ENCODE results near the gene TCF4.
A peak's percentile ranks its signal among the peaks of the same experiment; 100 is the strongest.

TCF4 gene

GRCh38 chr18:55588111-55588869 is at the start of gene TCF4 (continued):
- TF ChIP-seq ELK4 (IDR thresholded peaks at IDR 0.05; ENCODE audit: borderline replicate concordance, low read depth, low read length) (no peak), ZNF19 (tag by site-specific recombination; IDR thresholded peaks at IDR 0.05; ENCODE audit: low read depth) (no peak), ZNF366 (tag by site-specific recombination; conservative IDR thresholded peaks at IDR 0.05) (peak; percentile 77), YY2 (tag by site-specific recombination; IDR thresholded peaks at IDR 0.05) (no peak), ZBTB20 (tag by site-specific recombination; IDR thresholded peaks at IDR 0.05) (peak; percentile 97), ZNF157 (tag by site-specific recombination; IDR thresholded peaks at IDR 0.05) (no peak), YY1 (tag by site-specific recombination; IDR thresholded peaks at IDR 0.05) (no peak), ZFP3 (tag by site-specific recombination; IDR thresholded peaks at IDR 0.05; ENCODE audit: low read depth) (no peak), ZNF692 (tag by site-specific recombination; IDR thresholded peaks at IDR 0.05) (0 out of 2 replicates have a peak, but pooled peaks have one; percentile 47), ZNF221 (tag by site-specific recombination; IDR thresholded peaks at IDR 0.05; ENCODE audit: borderline replicate concordance) (no peak), ZNF423 (tag by site-specific recombination; IDR thresholded peaks at IDR 0.05) (no peak), ZNF830 (tag by site-specific recombination; IDR thresholded peaks at IDR 0.05; ENCODE audit: low read depth) (no peak), ZNF580 (tag by site-specific recombination; IDR thresholded peaks at IDR 0.05) (0 out of 2 replicates have a peak, but pooled peaks have one; percentile 9), ZBTB1 (tag by site-specific recombination; IDR thresholded peaks at IDR 0.05) (no peak), ZNF18 (tag by site-specific recombination; IDR thresholded peaks at IDR 0.05) (no peak), GLI2 (tag by site-specific recombination; IDR thresholded peaks at IDR 0.05; ENCODE audit: borderline replicate concordance, low read depth) (no peak), ZNF670 (tag by site-specific recombination; IDR thresholded peaks at IDR 0.05; ENCODE audit: low read depth) (no peak)
- TF ChIP-seq, protein P1, sequence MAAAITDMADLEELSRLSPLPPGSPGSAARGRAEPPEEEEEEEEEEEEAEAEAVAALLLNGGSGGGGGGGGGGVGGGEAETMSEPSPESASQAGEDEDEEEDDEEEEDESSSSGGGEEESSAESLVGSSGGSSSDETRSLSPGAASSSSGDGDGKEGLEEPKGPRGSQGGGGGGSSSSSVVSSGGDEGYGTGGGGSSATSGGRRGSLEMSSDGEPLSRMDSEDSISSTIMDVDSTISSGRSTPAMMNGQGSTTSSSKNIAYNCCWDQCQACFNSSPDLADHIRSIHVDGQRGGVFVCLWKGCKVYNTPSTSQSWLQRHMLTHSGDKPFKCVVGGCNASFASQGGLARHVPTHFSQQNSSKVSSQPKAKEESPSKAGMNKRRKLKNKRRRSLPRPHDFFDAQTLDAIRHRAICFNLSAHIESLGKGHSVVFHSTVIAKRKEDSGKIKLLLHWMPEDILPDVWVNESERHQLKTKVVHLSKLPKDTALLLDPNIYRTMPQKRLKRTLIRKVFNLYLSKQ (tag by site-specific recombination; IDR thresholded peaks at IDR 0.05; ENCODE audit: borderline replicate concordance) = no peak
- TF ChIP-seq, protein P2, sequence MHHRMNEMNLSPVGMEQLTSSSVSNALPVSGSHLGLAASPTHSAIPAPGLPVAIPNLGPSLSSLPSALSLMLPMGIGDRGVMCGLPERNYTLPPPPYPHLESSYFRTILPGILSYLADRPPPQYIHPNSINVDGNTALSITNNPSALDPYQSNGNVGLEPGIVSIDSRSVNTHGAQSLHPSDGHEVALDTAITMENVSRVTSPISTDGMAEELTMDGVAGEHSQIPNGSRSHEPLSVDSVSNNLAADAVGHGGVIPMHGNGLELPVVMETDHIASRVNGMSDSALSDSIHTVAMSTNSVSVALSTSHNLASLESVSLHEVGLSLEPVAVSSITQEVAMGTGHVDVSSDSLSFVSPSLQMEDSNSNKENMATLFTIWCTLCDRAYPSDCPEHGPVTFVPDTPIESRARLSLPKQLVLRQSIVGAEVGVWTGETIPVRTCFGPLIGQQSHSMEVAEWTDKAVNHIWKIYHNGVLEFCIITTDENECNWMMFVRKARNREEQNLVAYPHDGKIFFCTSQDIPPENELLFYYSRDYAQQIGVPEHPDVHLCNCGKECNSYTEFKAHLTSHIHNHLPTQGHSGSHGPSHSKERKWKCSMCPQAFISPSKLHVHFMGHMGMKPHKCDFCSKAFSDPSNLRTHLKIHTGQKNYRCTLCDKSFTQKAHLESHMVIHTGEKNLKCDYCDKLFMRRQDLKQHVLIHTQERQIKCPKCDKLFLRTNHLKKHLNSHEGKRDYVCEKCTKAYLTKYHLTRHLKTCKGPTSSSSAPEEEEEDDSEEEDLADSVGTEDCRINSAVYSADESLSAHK (tag by site-specific recombination; IDR thresholded peaks at IDR 0.05) = no peak
